ENCODE data around the gene SLC35A5.
A peak's percentile ranks its signal among the peaks of the same experiment; 100 is the strongest.

The SLC35A5 gene

GRCh38 chr3:112627919-112628466, 66.1 kb downstream of the SLC35A5 start:
- peak; percentile 36 for DNase-seq

GRCh38 chr3:112629425-112629824, 67.6 kb downstream of the SLC35A5 start:
- peak; percentile 50 for DNase-seq

- no peak for DNase-seq
These were observed 69.4 kb downstream of the SLC35A5 start for GRCh38 chr3:112631257-112631656.

GRCh38 chr3:112632596-112632995, 70.8 kb downstream of the SLC35A5 start:
- DNase-seq: no peak

GRCh38 chr3:112633191-112633590, 71.3 kb downstream of the SLC35A5 start:
- no peak for DNase-seq

- no peak for DNase-seq
These were observed 71.9 kb downstream of the SLC35A5 start for GRCh38 chr3:112633757-112634156.

GRCh38 chr3:112634786-112635541, 73.1 kb downstream of the SLC35A5 start:
- no peak for DNase-seq
